ENCODE results near the gene KLHL24.
"Not testable (repeated sequence)": the region's sequence is repeated elsewhere in the genome, so short reads cannot be mapped to it uniquely, and the experiment has no call there.

The KLHL24 gene

DNA sequence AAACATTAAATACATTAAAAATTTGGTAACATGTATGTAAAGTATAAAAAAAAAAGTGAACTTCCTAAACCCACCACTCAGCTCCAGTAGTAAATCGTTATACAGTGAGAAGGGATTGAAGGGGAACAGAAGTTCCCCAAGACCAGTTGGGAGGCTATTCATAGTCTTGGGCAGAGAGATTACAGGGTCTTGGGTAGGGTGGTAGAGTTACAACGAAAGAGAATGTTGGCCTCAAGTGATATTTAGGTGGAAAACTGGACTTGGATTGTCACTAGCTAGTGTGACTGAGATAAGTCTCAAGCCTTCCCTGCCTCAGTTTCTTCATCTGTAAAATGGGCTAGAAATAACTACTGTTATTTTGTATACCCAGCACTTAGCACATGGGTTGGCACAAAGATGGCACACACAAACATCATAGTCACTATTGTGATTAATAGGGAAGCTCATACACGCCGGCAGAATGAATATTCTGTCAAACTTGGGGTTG, 61.7 kb downstream of the KLHL24 start:
- no peak for DNase-seq (ENCODE audit: low spot score)

- DNase-seq (ENCODE audit: low spot score): peak; percentile 64
Measured at GRCh38 chr3:183697610-183698317, 62.3 kb downstream of the KLHL24 start, which contains the start of gene YEATS2. Gene YEATS2 (plus strand): TSS chr3:183697797. CDS start chr3:183715163, 17,366 bp downstream.

DNA sequence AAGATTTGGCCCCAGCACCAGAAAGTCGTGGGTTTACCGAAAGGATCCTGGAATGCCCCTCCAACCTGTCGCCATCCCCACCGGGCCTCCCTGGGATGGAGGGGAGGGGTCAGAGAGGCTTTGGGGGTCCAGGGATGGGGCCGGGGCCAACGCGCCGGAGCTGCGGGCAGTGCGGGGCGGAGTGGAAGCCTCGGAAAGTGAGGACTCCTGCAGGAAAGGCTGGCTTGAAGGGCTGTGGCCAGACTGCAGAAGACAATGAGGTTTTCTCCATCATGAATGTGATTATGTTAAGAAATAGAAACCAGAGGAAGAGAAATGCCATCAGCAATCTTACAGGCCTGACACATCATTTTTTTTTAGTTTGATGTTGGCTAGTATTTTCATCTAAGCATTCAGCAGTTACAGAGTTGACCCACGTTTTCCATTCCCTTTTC, 62.9 kb downstream of the KLHL24 start:
- peak; percentile 13 for DNase-seq (ENCODE audit: low spot score)

DNA sequence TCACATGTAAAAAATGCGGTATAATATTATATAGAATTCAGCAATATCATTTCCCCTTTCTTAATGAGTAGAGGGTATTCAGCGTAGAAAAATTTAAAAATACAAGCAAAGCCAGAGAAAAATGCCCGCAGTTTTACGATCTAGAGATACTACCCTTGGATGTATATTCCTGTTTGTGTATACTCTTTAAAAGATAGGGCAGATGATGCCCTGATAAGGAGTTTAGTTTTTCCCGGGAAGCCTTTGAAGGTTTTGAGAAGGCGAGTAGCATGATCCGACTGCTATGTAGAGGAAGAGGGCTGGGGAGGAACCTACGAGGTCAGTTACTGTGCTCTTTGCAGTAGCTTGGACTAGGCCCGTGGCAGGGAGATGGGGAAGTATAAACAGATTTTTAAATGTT, 63.3 kb downstream of the KLHL24 start:
- DNase-seq (ENCODE audit: low spot score): no peak

DNA sequence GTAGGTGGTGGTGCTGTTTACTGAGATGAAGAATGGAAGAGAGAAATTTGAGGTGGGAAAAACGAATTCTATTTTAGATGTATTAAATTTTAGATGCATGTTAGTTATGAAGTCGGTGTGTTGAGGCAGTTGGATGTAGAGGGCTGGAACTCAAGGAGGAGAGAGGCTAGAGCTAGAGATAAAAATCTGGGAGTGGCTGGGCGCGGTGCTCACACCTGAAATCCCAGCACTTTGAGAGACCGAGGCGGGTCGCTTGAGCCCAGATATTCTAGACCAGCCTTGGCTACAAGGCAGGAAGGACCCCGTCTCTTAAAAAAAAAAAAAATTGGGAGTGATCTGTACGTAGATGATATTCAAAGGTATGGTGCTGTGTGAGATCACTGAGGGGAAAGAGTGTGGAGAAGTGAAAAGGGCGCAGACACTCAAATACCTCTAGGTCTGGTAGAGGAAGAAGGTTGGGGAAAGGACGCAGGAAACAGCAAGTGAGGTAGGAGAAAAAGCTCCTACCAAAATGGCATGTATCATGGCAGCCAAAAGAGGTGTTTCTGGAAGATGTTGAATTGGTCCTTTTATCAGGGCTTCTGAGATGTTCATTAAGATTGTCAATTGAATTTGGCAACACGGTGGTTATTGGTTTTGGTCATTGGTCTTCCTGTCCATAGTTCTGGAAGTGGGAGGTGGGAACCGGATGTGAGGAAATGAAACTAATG, 64.0 kb downstream of the KLHL24 start:
- DNase-seq (ENCODE audit: low spot score): no peak

DNA sequence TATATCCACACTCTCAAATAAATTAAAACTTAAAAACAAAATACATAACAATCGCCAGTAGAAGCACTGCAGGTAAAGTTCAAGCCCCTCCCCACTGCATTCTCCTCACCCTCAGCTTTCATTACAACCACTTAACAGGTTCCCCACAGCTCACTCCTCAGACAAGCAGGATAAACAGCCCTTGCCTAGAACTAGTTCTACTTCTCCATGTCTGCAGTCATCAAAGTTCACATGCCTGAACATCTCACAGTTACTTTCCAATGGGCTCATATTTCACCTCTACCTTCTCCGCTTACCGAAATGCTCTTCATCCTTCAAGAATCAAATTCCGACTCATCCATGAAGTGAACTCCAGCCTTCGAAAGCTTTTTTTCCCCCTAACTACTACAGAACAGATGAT, 66.3 kb downstream of the KLHL24 start:
- no peak for DNase-seq (ENCODE audit: low spot score)

GRCh38 chr3:183703892-183704291, 68.5 kb downstream of the KLHL24 start:
- not testable (repeated sequence) for DNase-seq (ENCODE audit: low spot score)

DNA sequence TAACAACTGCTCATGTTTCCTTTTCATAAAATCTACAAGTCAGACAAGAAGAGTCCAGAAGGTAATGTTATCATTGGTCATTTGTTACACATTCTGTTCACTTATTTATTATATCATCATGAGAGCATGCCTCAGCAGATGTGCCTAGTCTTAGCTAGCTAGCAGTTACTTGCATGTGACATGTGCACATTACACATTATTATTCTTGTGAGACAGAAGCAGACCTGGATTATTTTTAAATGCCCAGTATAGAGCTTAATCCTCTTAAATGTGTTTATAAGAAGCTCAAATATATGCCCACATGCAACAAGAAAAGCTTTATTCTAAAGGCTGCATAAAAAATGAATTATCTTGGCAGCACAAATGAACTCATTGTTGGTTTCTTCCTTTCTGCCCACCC, 74.8 kb downstream of the KLHL24 start:
- no peak for DNase-seq (ENCODE audit: low spot score)

DNA sequence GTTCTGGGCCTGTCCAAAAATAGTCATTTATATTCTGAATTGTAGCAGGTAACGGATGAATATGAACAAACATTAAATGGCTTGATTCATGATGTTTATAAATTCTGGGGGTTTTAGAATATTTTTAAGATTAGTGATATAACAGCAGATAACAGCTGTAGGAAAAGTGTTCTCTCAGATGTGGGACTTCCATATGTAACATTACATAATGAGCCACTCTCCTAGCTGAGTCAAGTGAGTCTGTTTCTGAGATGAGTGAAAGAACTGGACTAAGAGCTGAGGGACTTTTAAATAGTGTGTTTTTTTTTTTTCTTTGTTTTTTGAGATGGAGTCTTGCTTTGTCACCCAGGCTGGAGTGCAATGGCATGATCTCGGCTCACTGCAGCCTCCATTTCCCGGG, 76.1 kb downstream of the KLHL24 start:
- DNase-seq (ENCODE audit: low spot score): no peak

DNA sequence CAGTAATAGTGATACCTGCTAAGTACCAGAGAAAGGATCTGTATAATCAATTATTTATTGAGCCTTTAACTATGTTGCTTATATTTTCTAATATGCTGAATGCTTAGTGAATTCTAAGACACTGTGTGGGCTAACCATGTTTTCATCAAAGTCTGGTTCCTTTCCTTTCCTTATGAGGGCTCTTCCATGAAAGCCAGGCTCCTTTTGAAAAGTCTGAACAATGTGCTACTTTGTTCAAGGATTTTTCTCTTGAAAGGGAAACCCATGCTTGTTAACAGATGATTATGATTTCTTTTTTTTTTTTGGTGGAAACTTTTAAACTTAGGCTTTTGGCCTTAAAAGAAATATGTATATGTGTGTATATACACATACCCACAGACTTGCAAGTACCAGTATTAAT, 79.2 kb downstream of the KLHL24 start:
- no peak for DNase-seq (ENCODE audit: low spot score)

DNA sequence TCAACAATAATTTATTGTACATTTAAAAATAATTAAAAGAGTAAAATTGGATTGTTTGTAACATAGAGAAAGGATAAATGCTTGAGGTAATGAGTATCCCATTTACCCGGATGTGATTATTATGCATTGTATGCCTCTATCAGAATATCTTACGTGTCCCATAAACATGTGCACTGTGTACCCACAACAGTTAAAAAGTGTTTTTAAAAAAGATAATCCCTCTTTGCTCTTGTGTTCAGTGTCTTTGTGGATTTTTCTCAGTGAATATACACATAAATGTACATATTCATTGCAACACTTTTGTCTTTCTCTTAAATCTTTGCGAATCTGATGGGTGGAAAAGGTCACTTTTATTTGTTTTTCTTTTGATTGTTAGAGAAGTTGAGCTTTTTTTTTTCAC, 82.6 kb downstream of the KLHL24 start:
- no peak for DNase-seq (ENCODE audit: low spot score)

DNA sequence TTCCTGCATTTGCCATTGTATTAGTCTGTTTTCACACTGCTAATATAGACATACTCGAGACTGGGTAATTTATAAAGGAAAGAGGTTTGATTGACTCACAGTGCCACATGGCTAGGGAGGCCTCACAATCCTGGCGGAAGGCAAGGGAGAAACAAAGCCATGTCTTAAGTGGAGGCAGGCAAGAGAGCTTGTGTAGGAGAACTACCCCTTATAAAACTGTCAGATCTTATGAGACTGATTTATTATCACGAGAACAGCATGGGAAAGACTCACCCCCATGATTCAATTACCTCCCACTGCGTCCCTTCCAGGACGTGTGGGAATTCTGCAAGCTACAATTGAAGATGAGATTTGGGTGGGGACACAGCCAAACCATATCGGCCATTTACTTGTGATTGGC, 90.0 kb downstream of the KLHL24 start:
- DNase-seq (ENCODE audit: low spot score): no peak

GRCh38 chr3:183728204-183728603, 92.8 kb downstream of the KLHL24 start:
- DNase-seq (ENCODE audit: low spot score): no peak

DNA sequence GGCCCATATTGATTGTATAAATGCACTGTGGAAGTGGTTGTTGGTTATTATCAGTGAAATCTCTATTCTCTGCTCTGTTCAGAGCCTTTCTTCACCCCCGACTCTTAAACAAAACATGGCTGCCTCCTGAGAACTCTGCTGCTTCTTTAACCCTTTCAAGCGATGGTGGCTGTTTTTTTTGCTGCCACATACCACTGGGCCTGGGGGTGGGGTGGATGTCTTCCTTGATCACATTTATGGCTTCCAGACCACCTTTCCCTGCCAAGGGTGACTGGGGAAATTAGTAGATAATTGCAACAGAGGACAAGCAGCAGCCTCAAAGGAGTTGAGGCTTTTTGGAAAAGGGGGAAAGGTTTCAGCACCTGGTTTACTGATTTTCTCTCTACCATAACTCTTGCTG, 94.9 kb downstream of the KLHL24 start:
- no peak for DNase-seq (ENCODE audit: low spot score)

DNA sequence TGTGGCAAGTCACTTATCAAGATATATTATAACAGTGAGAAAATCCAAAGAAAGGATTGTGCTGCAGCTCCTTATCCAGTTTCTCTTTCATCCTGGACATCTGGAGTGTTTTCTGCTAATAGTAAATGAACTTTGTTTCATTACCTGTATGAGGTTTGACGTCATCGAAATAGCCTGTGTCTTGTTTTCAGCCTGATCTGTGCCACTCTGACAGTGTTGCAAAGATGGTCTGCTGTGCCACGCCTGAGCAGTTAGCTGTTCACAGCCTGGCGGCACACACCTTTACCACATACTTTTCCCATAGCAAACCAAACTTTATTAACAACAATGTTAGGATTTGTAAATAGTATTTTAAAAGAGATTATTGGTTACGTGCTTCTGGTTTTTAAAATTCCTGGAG, 96.2 kb downstream of the KLHL24 start:
- DNase-seq (ENCODE audit: low spot score): no peak

- DNase-seq (ENCODE audit: low spot score): no peak
Measured at GRCh38 chr3:183733553-183733952, 98.1 kb downstream of the KLHL24 start.
